Measurements from ENCODE around the gene SUPT3H. TPM values are rescaled to one million over a fixed set of nuclear protein-coding genes. Genes with fewer than 3 reads are reported as not detected.

SUPT3H gene
- total RNA-seq, 6 experiments from 2014 or later, result 0.95 to 2.8 (median 2.0) TPM

GRCh38 chr6:45001663-45002062 lies 376.1 kb downstream of the SUPT3H start:
- no peak overlapping the region for H3K27ac ChIP-seq
- no peaks in the 10 kb centered on the region for H3K4me1 ChIP-seq
- H3K4me3 ChIP-seq, result no peak overlapping the region
- TF ChIP-seq POLR2A (IDR thresholded peaks at IDR 0.05) (no peak), CTCF (IDR thresholded peaks at IDR 0.05) (no peak)
- intact Hi-C loops (cut with DNase I), result no loop called here
- 88% methylated on average over 1 of the region's 1 CpG for WGBS (ENCODE audit: insufficient coverage, low coverage, low lambda C conversion rate, missing lambda C conversion rate)
- ATAC-seq (no peak), DNase-seq (no peak)
- H3K9me3 ChIP-seq, result no peaks in the 10 kb centered on the region
- H3K36me3 ChIP-seq, result no peaks in the 10 kb centered on the region
- H3K27me3 ChIP-seq, result no peaks in the 10 kb centered on the region

- DNase-seq (no peak), ATAC-seq (no peak)
- Histone ChIP-seq H3K36me3 (no peaks in the 10 kb centered on the region), H3K4me3 (no peak overlapping the region), H3K4me1 (no peaks in the 10 kb centered on the region), H3K27me3 (no peaks in the 10 kb centered on the region), H3K9me3 (no peaks in the 10 kb centered on the region), H3K27ac (no peak overlapping the region)
- TF ChIP-seq POLR2A (IDR thresholded peaks at IDR 0.05) (no peak), CTCF (IDR thresholded peaks at IDR 0.05) (no peak)
- intact Hi-C loops (cut with DNase I), result no loop called here
Observed at GRCh38 chr6:45000833-45001232, 376.9 kb downstream of the SUPT3H start.

- H3K9me3 ChIP-seq, result no peaks in the 10 kb centered on the region
- 89% methylated on average over 8 of the region's 8 CpGs for WGBS (ENCODE audit: insufficient coverage, low coverage, low lambda C conversion rate, missing lambda C conversion rate)
- no peak overlapping the region for H3K27ac ChIP-seq
- H3K4me1 ChIP-seq, result no peaks in the 10 kb centered on the region
- no peak overlapping the region for H3K4me3 ChIP-seq
- no peak for DNase-seq
- no peak for ATAC-seq
- H3K36me3 ChIP-seq, result no peaks in the 10 kb centered on the region
- TF ChIP-seq CTCF (IDR thresholded peaks at IDR 0.05) (no peak), POLR2A (IDR thresholded peaks at IDR 0.05) (no peak)
- intact Hi-C loops (cut with DNase I), result no loop called here
- no peaks in the 10 kb centered on the region for H3K27me3 ChIP-seq
Observed at GRCh38 chr6:44999066-44999465, 378.7 kb downstream of the SUPT3H start.

GRCh38 chr6:44995486-44996132 lies 382.1 kb downstream of the SUPT3H start:
- WGBS (ENCODE audit: insufficient coverage, low coverage, low lambda C conversion rate, missing lambda C conversion rate), result 94% methylated on average over 3 of the region's 3 CpGs
- Histone ChIP-seq H3K4me1 (no peaks in the 10 kb centered on the region), H3K27ac (no peak overlapping the region), H3K36me3 (no peaks in the 10 kb centered on the region), H3K4me3 (no peak overlapping the region), H3K9me3 (no peaks in the 10 kb centered on the region), H3K27me3 (no peaks in the 10 kb centered on the region)
- DNase-seq, result no peak
- intact Hi-C loops (cut with DNase I), result no loop called here
- TF ChIP-seq POLR2A (IDR thresholded peaks at IDR 0.05) (no peak), CTCF (IDR thresholded peaks at IDR 0.05) (no peak)
- ATAC-seq, result no peak

GRCh38 chr6:44989391-44989790 lies 388.3 kb downstream of the SUPT3H start:
- WGBS (ENCODE audit: insufficient coverage, low coverage, low lambda C conversion rate, missing lambda C conversion rate), result 95% methylated on average over 3 of the region's 3 CpGs
- H3K9me3 ChIP-seq, result no peaks in the 10 kb centered on the region
- H3K4me3 ChIP-seq, result no peak overlapping the region
- no peak for TF ChIP-seq CTCF (IDR thresholded peaks at IDR 0.05)
- TF ChIP-seq POLR2A (IDR thresholded peaks at IDR 0.05), result no peak
- no peak overlapping the region for H3K27ac ChIP-seq
- H3K27me3 ChIP-seq, result no peaks in the 10 kb centered on the region
- intact Hi-C loops (cut with DNase I), result no loop called here
- no peaks in the 10 kb centered on the region for H3K4me1 ChIP-seq
- ATAC-seq (no peak), DNase-seq (no peak)
- H3K36me3 ChIP-seq, result no peaks in the 10 kb centered on the region

All from right lobe of liver (tissue), 6 donors.